T-helper 1 cell treated with Interleukin-12 subunit alpha and Interleukin-12 subunit beta and Interleukin-4 antibody, amounts not matched to agents 30 ng/mL and 1 ng/mL, for 36 hours (primary cell): Measurements from ENCODE around the gene PIBF1. TPM values are rescaled to one million over a fixed set of nuclear protein-coding genes. Genes with fewer than 3 reads are reported as not detected.
"Not testable (repeated sequence)": the region's sequence is repeated elsewhere in the genome, so short reads cannot be mapped to it uniquely, and the experiment has no call there.

Experiments used
- intact Hi-C: fragments of 100-400 bp; cut with micrococcal nuclease; formaldehyde crosslinking; loops from one replicate; pipeline ENCODE4 v1.15.1; 2024
- total RNA-seq: library from RNA; stranded (reverse); gene quantifications from 2 replicates; pipeline ENCODE4 v1.2.3, GENCODE V29; 2022

The PIBF1 gene
- total RNA-seq: 19.0 and 22.1 TPM in 2 replicates

DNA sequence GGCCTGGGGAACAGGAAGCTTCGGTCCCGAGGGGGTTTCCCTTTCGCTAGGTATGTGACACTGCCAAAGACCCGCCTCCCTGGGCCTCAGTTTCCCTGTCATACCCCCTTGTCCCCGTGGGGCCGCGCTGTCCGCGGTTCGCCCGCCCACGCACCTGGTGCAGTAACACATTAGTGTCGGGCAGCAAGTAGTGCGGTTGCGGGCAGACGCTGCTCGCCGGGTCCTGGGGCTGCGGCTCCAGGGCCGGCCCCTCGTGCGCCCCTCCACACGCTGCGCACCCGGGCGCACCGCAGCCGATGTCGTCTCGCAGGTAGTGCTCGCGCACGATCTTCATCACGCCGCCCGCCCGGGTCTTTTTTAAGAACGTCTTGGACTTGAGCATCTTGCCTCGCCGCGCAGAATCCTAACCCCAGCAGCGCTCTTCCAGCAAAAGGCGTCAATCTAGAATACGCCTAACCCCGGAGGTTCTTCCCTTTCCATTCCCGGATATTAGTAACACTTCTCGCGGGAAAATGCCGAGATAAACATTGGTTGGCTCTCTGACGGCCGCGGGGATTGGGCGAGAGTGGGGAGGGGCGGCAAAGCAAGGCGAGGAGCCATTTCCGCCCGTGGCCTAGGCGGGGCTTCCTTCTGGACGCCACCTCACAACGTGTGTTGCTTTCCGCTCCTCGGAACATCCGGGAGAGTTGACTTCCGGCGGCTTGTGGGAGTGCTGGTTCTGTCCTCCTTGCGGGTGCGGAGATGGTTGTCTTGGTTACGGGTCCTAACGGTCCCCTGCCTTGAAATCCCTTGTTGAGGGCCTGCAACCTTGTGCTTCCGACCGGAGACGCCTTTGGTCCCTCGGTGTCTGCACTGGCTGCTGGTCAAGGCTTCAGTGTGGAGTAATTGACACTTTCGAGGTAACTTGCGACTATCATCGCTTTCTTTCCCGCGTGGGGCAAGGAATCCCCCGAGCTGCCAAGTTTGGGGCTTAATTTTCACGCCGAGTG, at the start of gene PIBF1, which contains the start of gene DIS3:
TSS of gene PIBF1 (plus strand) at position 683 of the 989 bp plus-strand sequence. CDS start 1,337 bp downstream, outside the sequence.
TSS of gene DIS3 (minus strand) at position 450 of the 989 bp plus-strand sequence. CDS start at position 382, 68 bp downstream.
- intact Hi-C loops: loop anchor here (1.0 to 5.0 kb wide), 11 partner anchors 28 to 1506 kb away; partner anchors contain the start of genes BORA, KLF12 and MZT1

DNA sequence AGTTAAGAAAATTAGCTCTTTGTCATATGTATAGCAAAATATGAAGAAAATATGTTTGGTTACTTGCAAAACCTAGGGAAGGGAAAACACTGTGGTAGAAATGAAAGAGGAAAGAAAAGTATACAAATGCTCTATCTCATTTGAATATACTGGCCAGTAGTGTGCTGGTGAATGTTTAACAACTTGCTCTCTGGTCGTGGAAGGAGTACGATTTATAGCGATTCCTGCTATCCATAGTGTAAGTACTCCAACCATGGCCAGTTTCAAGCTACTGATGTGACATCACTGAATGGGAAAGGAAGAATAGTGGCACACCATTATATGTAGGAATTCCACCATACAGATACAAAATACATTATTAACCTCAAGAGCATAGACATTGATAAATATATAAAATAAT, 44.9 kb upstream of the PIBF1 start:
- intact Hi-C loops: no loop called here

DNA sequence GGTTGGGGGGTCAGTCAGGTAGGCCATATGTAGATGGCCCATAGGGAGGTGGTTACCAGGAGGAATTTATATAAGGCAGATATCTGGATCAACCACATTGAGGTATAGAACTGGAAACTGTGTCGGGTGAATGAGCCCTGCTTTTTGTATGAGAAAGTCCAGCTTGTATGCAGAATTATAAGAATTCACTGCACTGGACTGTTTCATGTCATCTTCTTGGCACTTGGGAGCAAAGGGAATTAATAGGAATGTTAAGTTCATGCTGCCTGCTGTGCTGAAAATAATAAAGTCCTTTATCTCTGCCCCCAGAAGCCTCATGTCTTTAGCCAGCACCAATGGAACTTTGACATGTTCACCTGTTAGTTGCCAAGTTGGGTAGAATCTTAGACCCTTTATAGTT, 41.9 kb upstream of the PIBF1 start:
- intact Hi-C loops: no loop called here

DNA sequence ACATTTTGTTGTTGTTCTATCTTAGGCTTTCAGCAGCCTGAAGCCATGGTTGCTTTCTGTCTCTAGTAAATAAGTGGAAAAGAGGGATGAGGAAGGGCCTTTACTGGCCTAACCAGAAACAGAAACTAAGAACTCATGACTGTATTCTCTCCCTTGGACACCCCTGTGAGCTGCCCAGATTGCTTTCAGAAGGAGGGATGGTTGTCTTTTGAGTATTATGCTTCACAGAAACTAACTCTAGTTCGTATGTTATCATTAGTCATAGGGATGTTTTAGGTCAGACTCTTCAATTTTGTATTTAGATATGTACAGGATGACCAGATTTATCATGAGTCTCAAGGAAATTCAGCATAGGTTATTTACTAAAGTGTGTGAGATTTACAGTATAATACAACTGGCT, 36.7 kb upstream of the PIBF1 start:
- intact Hi-C loops: loop anchor here (1.0 kb wide), 1 partner anchor 9 kb away; no protein-coding TSS in a partner anchor

- intact Hi-C loops: no loop called here
Observed at GRCh38 chr13:72751220-72751619, 30.7 kb upstream of the PIBF1 start.

DNA sequence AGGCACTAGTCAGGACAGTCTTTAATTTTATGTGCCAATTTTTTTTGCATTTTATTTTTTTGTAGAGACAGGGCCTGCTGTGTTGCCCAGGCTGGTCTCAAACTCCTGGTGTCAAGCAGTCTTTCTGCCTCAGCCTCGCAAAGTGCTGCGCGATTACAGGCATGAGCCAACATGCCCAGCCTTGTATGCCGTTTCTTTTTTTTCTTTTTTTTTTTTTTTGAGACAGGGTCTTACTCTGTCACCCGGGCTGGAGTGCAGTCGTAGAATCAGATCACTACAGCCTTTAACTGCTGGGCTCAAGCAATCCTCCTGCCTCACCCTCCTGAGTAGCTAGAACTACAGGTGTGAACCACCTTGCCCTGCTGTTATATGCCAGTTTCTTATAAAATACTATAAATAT, 27.8 kb upstream of the PIBF1 start:
- intact Hi-C loops: loop anchor here (1.0 kb wide), 1 partner anchor 9 kb away; no protein-coding TSS in a partner anchor

DNA sequence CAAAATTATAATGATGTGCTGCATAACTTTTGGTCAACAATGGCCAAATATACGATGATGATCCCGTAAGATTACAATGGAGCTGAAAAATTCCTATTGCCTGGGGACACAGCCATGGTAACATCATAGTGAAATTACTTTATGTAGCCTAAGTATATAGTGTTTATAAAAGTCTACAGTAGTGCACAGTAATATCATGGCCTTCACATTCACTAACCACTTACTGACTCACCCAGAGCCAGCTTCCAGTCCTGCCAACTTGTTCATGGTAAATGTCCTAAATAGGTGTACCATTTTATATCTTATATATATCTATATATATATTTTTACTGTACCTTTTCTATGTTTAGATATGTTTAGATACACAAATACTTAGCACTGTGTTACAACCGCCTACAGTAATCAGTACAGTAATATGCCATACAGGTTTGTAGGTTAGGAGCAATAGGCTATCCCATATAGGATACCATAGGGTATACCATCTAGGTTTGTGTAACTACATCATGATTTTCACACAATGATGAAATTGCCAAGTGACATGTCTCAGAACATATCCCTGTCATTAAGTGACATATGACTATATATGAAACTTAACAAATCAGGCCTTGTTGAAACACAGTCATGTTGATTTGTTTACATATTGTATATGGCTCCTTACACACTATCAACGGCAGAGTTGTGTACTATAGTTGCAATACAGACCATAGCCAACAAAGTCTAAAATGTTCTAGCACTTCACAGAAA, 24.0 kb upstream of the PIBF1 start:
- intact Hi-C loops: no loop called here

DNA sequence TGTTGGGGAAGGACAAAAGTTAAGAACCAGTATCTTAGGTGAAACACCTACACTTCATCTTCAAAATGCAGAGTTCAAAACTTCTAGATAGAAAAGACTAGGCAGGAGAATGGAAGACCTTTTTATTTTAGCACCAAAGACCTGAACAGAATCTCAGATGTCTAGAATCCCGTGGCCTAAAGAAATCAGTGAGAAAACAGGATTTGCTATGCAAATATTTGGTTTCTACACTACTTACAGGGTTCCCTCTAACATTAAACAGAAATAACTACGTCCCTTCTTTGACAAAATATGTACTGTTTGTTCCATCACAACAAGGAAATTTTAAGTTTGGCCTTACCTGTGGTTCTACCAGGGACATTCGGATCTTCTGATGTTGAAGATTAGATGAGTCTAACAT, 21.7 kb upstream of the PIBF1 start:
- intact Hi-C loops: no loop called here

DNA sequence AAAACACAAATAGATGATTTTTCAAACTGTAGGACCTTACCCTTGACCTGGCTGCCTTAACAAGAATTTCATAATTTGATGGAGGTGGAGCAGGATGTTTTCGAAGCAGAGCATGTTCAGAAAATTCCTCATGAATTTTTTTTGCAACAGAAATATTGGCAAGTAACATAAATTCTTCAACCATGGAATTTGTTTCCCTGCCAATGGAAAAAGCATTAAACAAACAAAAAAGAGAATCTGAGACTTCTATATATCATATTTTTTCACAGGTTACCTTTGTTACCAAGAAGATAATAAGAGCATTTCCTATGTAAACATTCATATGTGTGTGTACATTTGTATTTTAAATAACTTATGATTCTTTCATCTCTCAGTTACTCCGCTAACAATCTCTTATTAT, 18.5 kb upstream of the PIBF1 start:
- intact Hi-C loops: no loop called here

DNA sequence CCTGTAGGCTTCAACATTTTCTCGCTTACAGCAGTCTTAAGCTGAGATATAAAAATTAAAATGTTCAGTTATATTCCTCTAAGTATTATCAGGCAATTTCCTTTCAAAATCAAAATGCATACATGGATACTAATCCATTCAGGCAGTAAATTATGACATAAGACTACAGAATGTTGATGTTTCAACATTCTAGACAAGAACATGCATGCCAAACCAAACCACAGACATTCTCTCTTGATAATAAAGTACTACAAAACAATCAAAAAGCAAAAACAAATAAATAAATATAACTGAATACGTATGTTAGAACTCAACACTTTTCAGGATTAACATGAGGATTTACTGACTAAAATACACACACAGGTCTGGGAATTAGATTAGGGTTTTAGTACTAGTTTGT, 7.9 kb upstream of the PIBF1 start:
- intact Hi-C loops: no loop called here

DNA sequence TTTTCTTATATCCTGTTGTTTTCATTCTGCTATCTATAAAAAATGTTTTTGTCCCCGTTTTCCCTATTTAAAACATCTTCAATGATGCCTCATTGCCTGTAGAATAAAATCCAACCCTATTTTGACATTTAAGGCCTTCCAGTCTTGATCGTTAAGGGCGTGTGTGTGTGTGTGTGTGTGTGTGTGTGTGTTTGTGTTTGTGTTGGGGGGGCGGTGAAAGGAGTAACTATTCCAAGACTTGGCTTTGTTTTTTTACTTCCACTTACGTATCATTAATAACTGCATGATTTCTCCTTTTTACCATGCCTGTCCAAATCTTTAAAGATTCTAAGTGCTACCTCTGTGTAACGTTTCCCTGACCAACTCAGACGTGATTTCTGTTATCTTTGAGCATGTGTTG, 784 bp downstream of the PIBF1 start:
- intact Hi-C loops: loop anchor here (1.0 to 5.0 kb wide), 6 partner anchors 27 to 1505 kb away; no protein-coding TSS in a partner anchor

- intact Hi-C loops: loop anchor here (5.0 kb wide), 3 partner anchors 443 to 1503 kb away; no protein-coding TSS in a partner anchor
Observed at GRCh38 chr13:72784679-72785078, 2.7 kb downstream of the PIBF1 start.

DNA sequence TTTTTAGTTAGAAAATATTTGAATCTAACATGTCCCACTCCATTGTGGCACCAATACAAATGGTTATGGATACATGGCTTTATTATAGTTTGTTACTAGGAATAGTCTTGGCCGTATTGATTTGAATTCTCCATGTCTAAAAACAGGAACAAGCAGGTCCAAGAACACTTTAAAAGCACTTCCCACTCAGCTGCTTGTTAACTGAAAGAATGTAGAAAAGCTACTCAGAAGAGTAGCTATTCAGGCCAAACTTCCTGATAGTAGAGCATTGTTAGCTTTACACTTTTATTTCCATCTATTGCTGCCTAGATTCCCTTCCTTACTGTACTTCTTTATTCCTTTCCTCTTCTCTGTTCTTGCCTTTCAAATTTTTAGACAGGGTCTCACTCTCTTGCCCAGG, 6.9 kb downstream of the PIBF1 start:
- intact Hi-C loops: no loop called here

- intact Hi-C loops: no loop called here
Observed at GRCh38 chr13:72792640-72793039, 10.7 kb downstream of the PIBF1 start.

GRCh38 chr13:72798817-72799216, 16.9 kb downstream of the PIBF1 start:
- intact Hi-C loops: no loop called here

DNA sequence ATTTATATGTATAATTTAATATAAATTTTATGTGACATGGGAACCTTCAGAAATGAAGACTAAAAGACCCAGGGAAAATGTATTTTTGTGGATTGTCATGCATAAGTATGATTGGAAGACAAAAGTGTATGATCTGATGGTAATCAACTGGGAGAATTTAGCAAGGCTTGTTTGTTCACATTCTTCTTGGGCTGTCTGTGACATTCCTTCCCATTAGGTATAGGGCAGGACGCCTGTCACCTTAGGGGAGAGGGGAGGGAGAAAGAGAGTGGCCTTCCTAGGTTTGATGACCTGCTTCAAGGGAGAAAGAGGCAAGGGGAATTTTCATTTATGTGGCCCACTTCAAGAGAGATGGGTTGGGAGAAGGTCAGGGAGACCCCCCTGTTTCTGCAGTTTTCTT, 22.4 kb downstream of the PIBF1 start:
- intact Hi-C loops: no loop called here

- intact Hi-C loops: no loop called here
Observed at GRCh38 chr13:72805676-72806346, 23.9 kb downstream of the PIBF1 start.

DNA sequence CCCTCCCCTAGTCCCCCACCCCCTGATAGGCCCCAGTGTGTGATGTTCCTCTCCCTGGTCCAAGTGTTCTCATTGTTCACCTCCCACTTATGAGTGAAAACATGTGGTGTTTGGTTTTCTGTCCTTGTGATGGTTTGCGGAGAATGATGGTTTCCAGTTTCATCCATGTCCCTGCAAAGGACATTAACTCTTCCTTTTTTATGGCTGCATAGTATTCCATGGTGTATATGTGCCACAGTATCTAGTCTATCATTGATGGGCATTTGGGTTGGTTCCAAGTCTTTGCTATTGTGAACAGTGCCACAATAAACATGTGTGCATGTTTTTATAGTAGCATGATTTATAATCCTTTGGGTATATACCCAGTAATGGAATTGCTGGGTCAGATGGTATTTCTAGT, 24.6 kb downstream of the PIBF1 start:
- intact Hi-C loops: not testable (repeated sequence)

GRCh38 chr13:72808917-72809500, 27.1 kb downstream of the PIBF1 start:
- intact Hi-C loops: loop anchor here (1.0 kb wide), 3 partner anchors 27 to 899 kb away; partner anchors contain the start of gene PIBF1

DNA sequence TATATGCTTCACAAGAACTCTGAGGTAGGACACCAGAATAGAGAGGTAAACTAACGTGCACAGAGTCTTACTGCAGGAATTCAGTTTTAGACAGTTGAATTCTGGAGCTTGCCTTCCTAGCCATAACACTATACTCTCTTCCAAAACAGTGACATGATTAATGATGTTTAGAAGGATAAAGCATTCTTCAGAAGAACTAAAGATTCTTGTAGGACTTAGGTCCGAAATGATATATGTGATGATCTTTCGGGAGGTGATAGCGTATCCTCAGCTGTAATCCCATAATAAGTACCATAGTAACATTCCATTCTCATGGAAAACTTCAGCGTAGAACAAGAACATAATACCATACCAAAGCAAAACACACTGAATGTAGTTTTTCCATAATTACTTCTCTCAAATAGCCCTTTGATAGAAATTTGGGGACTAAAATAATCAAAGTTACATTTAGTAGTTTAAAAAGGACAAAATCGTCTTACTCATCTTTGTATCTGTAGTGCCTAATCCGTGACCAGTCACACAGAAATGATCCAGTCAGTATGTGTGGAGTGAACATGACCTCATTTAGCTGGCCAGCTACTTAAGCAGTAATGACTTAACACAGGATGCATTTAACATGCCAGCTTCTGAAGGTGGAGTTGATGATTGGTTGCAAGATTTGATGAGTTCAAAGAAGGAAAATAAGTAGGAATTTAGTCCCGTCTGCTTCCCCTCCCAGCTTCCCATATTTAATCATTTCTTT, 38.4 kb downstream of the PIBF1 start:
- intact Hi-C loops: no loop called here
